Ascending aorta (tissue), 2 donors: ENCODE results near the gene ZNF546. TPM values are rescaled to one million over a fixed set of nuclear protein-coding genes. Genes with fewer than 3 reads are reported as not detected.

Experiments
- DNase-seq, 2 donors: peaks; one replicate each; pipeline ENCODE4 v3.0.0-alpha.2; 2019; ENCODE audit warnings: low spot score in 2 of 2
- H3K27ac ChIP-seq, 2 donors: fragments of 200-600 bp; sonication (generic); one replicate each; pipeline ENCODE4 v1.5.1; 2016 to 2017; ENCODE audit warnings: mild to moderate bottlenecking in 1 of 2
- H3K27me3 ChIP-seq: fragments of 200-600 bp; sonication (generic); one replicate; pipeline ENCODE4 v1.5.1; 2017
- H3K36me3 ChIP-seq, 2 donors: fragments of 200-600 bp; sonication (generic); one replicate each; pipeline ENCODE4 v1.5.1; 2016
- H3K4me1 ChIP-seq, 2 donors: fragments of 200-600 bp; sonication (generic); one replicate each; pipeline ENCODE4 v1.5.1; 2016 to 2017; ENCODE audit warnings: mild to moderate bottlenecking in 1 of 2
- H3K4me3 ChIP-seq, 2 donors: fragments of 200-600 bp; sonication (generic); one replicate each; pipeline ENCODE4 v1.5.1; 2016 to 2017; ENCODE audit warnings: mild to moderate bottlenecking in 1 of 2
- H3K9me3 ChIP-seq, 2 donors: fragments of 200-600 bp; sonication (generic); one replicate each; pipeline ENCODE4 v1.5.1; 2016
- CTCF ChIP-seq, 3 experiments: fragments of 200-600 bp in 2 of 3; fragments of 450-650 bp in 1 of 3; sonication (generic) in 2 of 3; IDR thresholded peaks; one replicate each; pipeline ENCODE4 v1.5.1; 2016 to 2019; ENCODE audit warnings: antibody characterized with exemption in 3 of 3, mild to moderate bottlenecking in 1 of 3, moderate library complexity in 1 of 3
- intact Hi-C: fragments of 100-400 bp; cut with DNase I; formaldehyde crosslinking; loops from one replicate; pipeline ENCODE4 v1.15.1; 2023
- total RNA-seq: library from RNA; depleted of rRNA; stranded (reverse); fragments of >200 nt; gene quantifications from one replicate; pipeline ENCODE4 v1.1.0, GENCODE V29; 2016

Gene ZNF546
- total RNA-seq, 1 donor from 2014 or later, result 3.0 TPM

- Histone ChIP-seq H3K9me3 (peaks cover 0 to 38% of the 10 kb centered on the region in 2 donors), H3K27me3 (no peaks in the 10 kb centered on the region), H3K4me3 (peak within 1 kb of the TSS; percentile 69 to 73), H3K27ac (peak within 1 kb of the TSS; percentile 29 to 61), H3K4me1 (peaks cover 0 to 2% of the 10 kb centered on the region in 2 donors), H3K36me3 (peaks cover 0 to 3% of the 10 kb centered on the region in 2 donors)
- intact Hi-C loops, result no loop called here
- DNase-seq, result peak; percentile 27 to 74
- TF ChIP-seq CTCF (IDR thresholded peaks at IDR 0.05), result no peak
Observed at GRCh38 chr19:40055832-40056504, 59.1 kb downstream of the ZNF546 start, which contains the start of gene ZNF780B. Gene ZNF780B (minus strand): TSS chr19:40056231. CDS start chr19:40050332, 5,899 bp downstream.

DNA sequence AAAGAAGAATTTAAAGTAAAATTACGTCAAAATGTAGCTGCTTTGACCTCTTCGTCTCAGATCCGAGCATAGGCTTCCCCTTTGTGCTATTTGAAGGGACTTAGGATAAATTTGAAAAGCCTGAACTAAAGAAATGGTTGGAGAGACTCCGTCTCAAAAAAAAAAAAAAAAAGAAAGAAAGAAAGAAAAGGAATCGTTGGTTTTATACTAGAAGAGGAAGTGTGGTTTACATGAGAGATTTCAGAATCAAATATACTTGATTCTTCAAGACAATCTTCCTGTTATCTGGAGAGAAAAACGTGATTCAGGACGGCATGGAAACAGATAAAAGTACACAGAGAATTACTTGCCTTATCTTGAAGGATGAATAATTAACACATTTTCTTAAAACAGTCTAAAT lies 59.6 kb downstream of the ZNF546 start:
- no peak for DNase-seq
- intact Hi-C loops, result no loop called here
- H3K27ac ChIP-seq, result peak overlapping the region; percentile 29 to 61
- peaks cover 0 to 3% of the 10 kb centered on the region in 2 donors for H3K36me3 ChIP-seq
- peak overlapping the region; percentile 69 to 73 for H3K4me3 ChIP-seq
- H3K27me3 ChIP-seq, result no peaks in the 10 kb centered on the region
- TF ChIP-seq CTCF (IDR thresholded peaks at IDR 0.05), result no peak
- peaks cover 0 to 36% of the 10 kb centered on the region in 2 donors for H3K9me3 ChIP-seq
- H3K4me1 ChIP-seq, result peaks cover 0 to 2% of the 10 kb centered on the region in 2 donors

DNA sequence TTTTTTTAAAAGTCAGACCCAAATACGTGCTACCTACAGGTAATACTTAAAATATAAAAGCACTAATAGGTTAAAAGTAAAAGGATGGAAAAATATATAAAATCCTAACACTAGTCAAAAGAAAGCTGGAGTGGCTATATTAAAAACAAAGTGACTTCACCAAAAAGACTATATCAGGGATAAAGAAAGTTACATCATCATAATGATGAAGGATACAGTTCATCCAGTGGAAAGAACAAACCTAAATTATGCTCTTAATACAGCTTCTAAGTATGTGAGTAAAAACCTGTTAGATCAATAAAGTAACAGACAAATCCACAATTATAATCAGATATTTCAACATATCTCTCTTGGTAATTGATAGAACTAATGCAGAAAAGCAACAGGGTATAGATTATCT lies 60.3 kb downstream of the ZNF546 start:
- Histone ChIP-seq H3K27me3 (no peaks in the 10 kb centered on the region), H3K36me3 (peaks cover 0 to 1% of the 10 kb centered on the region in 2 donors), H3K27ac (no peak overlapping the region), H3K4me3 (no peak overlapping the region), H3K4me1 (peaks cover 0 to 2% of the 10 kb centered on the region in 2 donors), H3K9me3 (peaks cover 0 to 29% of the 10 kb centered on the region in 2 donors)
- intact Hi-C loops, result no loop called here
- DNase-seq, result no peak
- no peak for TF ChIP-seq CTCF (IDR thresholded peaks at IDR 0.05)

DNA sequence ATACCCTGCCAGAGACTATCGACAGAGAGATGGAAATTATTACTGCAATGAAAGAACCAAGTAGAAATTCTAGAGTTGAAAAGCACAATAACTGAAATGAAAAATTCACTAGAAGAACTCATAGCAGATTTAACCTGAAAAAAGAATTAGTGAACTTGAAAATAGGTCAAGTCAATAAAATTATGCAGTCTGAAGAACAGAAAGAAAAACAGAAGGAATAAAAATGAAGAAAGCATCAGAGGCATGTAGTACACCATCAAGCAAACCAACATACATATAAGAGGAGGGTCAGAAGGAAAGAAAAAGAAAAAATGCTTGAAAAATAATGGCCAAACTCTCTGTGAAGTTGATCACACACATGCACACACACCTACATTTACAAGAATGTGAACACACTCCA lies 62.8 kb downstream of the ZNF546 start:
- Histone ChIP-seq H3K4me3 (no peak overlapping the region), H3K9me3 (peaks cover 0 to 47% of the 10 kb centered on the region in 2 donors), H3K36me3 (no peaks in the 10 kb centered on the region), H3K27ac (no peak overlapping the region), H3K27me3 (no peaks in the 10 kb centered on the region), H3K4me1 (peaks cover 0 to 2% of the 10 kb centered on the region in 2 donors)
- DNase-seq, result no peak
- intact Hi-C loops, result no loop called here
- TF ChIP-seq CTCF (IDR thresholded peaks at IDR 0.05), result no peak

GRCh38 chr19:40070058-40070457 lies 73.2 kb downstream of the ZNF546 start:
- intact Hi-C loops, result no loop called here
- H3K36me3 ChIP-seq, result peaks cover 13 to 27% of the 10 kb centered on the region in 2 donors

More at GRCh38 chr19:40070058-40070457, 73.2 kb downstream of the ZNF546 start:
- Histone ChIP-seq H3K4me1 (no peaks in the 10 kb centered on the region), H3K4me3 (no peak overlapping the region), H3K27ac (no peak overlapping the region), H3K27me3 (no peaks in the 10 kb centered on the region), H3K9me3 (peaks cover 12 to 83% of the 10 kb centered on the region in 2 donors)
- no peak for TF ChIP-seq CTCF (IDR thresholded peaks at IDR 0.05)
- no peak for DNase-seq

Other genes starting within 250 kb of the ZNF546 start
- gene LEUTX, start 218.2 kb upstream of the ZNF546 start, total RNA-seq, result not detected
- gene DYRK1B, start 162.9 kb upstream of the ZNF546 start, total RNA-seq, result 34.7 TPM
- gene FBL, start 150.7 kb upstream of the ZNF546 start, total RNA-seq, result 92.1 TPM
- 21.2 TPM for gene FCGBP, start 62.4 kb upstream of the ZNF546 start, total RNA-seq
- 122 TPM for gene PSMC4, start 25.9 kb upstream of the ZNF546 start, total RNA-seq
- gene ZNF780B, start 59.2 kb downstream of the ZNF546 start, total RNA-seq, result 15.6 TPM
- gene ZNF780A, start 93.9 kb downstream of the ZNF546 start, total RNA-seq, result 0.32 TPM
- 19.4 TPM for gene MAP3K10, start 194.4 kb downstream of the ZNF546 start, total RNA-seq
- not detected for gene TTC9B, start 221.3 kb downstream of the ZNF546 start, total RNA-seq
- not detected for gene CCNP, start 229.6 kb downstream of the ZNF546 start, total RNA-seq